G401.6 (cell line): ENCODE measurements around the gene DISC1.
"Not testable (repeated sequence)": the region's sequence is repeated elsewhere in the genome, so short reads cannot be mapped to it uniquely, and the experiment has no call there.

Experiments used
- FAIRE-seq: peaks from 2 replicates; lab custom pipeline; 2012; peaks lifted over from hg19 to GRCh38; lab: Jason Lieb, UNC

The DISC1 gene

DNA sequence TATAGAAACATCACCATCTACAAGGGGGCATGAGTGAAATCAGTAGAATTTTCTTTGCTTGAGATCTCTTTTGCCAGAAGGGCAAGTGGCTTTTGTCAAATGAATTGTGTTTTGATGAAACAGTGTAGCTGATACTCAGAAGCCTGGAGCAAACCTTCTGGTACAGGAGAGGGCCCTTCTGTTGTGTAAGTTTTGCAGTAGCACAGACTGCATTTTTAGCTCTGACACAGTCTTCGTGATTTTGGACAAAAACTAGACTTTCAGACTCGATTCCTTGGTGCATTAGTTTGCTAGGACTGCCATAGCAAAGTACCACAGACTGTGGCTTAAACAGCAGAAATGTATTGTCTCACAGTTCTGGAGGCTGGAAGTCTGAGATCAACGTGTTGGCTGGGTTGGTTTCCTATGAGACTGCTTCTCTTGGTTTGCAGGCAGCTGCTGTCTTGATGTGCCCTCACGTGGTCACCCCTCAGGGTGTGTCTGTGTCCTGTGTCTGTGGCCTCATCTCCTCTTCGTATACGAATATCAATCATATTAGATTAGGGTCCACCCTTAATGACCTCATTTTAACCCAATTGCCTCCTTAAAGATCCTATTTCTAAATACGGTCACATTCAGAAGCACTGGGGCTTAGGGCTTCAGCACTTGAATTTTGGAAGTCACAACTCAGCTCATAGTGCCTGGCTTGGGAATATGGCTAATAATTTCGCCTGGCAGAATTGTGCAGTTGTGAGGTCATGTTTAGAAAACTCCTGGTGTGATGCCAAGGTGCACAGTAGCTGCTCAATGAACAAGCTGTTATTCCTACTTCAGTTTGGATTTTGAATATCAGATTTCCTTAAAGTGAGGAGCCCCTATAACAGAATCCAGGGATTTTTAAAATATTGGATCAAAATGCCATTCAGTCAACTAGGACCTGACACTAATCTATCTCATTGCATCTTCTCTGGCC is 21.2 kb upstream of the DISC1 start:
- no peak for FAIRE-seq

GRCh38 chr1:231606712-231607111 is 19.9 kb upstream of the DISC1 start:
- FAIRE-seq, result no peak

DNA sequence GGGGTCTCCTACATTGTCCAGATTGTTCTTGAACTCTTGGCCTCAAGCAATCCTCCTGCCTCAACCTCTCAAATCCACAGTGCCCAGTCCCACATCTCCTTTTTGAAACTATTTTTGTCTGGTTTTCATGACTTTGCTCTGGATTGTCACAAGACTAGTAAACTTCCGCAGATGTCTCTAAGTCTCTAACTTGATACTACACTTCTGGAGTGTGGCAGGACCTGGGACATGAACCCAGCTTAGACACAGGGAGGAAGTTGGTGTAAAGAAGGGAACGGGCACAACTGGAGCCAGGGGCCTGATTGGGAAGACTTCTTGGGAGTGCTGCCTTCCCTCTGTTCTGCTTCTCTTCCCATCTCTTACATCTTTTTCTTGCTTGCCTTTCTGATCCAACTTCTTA is 16.2 kb upstream of the DISC1 start:
- FAIRE-seq, result no peak

DNA sequence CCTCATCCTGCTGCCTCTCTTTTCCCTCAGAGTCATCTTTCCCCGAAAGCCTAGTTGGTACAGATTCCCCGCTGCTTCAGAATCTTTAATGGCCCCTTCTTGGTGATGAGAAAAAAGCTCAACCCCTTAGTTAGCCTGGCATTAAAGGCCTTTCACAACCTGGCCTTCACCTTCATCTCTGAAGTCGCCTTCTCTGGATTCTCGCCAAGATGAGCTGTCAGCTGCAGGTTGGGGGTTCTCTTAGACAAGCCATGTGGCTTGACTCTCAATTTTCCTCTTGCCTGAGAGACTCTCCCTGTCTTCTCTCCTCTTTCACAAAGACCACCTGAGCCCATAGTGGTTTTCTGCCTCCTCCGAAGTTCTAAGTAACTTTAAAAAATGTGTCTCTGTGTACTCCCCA is 15.5 kb upstream of the DISC1 start:
- FAIRE-seq, result no peak

DNA sequence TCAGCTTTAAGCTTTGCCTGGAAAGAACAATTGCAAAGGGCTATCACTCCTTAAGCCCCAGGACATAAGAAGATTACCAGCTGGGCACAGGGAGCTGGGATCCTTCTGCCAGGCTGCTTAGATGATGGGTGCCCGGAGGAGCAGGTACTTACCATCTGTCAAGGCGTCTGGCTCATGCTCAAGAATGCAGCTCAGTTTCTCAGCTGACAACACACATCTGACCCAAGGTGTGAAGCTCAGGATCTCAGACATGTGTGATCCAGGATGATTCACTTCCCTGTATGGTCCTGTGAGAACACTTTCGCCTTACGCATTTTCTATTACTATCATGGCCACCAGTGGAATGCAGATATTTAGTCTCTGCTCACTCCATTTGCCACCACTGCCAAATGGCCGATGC is 14.7 kb upstream of the DISC1 start:
- no peak for FAIRE-seq

DNA sequence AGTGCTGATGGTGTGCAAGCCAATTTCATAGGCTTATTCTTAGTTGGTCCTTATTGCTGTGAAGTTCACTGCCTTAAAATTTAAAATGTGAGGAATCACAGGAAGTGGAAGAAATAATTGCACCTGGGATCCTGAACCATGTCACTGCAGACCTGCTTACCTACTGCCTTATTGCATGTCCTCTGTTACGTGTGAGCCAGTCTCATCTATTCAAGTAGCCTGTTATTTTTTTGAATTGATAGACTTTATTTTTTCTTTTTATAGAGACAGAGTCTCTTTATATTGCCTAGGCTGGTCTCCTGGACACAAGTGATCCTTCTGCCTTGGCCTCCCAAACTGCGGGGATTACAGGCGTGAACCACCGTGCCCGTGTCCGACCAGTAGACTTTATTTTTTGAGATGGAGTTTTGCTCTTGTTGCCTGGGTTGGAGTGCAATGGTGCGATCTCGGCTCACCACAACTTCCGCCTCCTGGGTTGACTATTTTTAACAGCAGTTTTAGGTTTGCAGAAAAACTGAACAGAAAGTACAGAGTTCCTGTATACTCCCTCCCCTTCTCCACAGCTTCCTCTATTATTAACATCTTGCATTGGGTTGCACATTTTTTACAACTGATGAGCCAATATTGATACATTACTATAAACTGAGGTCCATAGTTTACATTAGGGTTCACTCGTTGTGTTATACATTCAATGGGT is 14.0 kb upstream of the DISC1 start:
- FAIRE-seq, result no peak

- no peak for FAIRE-seq
Observed at GRCh38 chr1:231613419-231614349, 12.9 kb upstream of the DISC1 start.

DNA sequence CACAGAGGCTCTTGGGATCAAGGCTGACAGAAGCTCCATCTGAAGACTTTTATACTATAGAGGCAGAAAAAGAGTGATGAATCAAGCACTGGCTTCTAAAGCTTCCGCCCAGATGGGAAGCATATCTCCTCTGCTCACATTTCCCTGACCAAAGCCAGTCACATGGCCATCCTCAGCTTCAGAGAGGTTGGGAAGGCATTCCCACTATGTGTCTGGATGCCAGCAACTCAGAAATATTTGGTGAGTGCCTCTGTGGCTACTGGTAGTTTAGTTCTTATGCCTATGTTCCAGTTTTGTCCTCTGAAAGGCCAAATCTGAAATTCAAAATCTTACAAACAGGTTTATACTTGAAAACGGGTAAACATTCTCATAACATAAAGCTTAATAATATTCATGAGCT is 9.9 kb upstream of the DISC1 start:
- FAIRE-seq, result no peak

DNA sequence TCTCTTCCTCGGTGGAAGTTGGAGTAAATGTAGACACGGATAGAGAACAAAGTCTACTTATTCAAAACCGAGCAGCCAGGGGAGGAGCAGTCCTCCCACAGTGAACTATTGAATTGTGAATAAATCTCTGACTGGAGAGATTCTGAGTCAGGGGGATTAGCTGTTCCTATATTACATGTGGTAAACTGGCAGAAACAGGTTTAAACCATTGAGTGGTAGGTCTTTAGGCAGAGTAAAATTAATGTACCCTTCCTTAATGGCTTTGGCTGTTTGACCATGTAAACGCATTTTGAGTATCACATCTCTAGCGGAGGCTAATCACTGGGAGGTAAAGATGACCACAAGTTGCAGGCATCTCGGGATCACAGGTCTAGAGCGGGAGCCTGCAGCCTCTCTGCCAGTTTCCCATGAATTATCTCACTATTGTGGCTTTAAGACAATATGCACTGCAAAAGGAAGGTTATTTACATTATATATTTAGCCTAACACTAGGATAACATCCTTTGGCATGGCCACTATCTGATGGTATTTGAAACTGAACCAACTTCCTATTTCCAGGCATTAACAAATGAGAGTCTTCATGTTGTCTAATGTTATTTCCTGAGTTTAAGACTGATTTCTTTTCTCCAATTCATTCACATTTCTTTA is 7.9 kb upstream of the DISC1 start:
- FAIRE-seq, result no peak

DNA sequence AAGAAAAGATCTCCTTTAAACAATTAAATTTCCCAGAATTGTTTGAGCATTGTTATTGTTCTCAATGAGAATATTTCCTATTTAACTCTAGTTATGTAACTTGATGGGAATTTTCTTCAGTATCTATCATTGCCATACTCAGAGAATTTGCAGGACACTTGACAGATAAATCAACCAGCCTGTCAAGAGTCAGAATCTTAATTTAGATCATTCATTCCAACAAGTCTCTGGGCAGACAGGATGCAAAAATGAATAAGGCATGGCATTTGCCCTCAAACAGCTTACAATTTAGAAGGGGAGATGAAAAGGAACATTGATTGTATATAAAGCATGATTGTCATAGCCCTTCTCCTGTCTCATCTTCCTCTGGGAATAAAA is 7.3 kb upstream of the DISC1 start:
- no peak for FAIRE-seq

DNA sequence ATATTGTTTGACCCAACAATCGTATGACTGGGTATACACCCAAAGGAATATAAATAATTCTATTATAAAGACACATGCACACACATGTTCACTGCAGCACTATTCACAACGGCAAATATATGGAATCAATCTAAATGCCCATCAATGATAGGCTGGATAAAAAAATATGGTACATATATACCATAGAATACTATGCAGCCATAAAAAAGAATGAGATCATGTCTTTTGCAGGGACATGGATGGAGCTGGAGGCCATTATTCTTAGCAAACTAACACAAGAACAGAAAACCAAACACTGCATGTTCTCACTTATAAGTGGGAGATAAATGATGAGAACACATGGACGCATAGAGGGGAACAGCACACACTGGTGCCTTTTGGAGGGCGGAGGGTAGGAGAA is 1.5 kb upstream of the DISC1 start:
- not testable (repeated sequence) for FAIRE-seq

GRCh38 chr1:231625975-231626534 is 535 bp upstream of the DISC1 start:
- no peak for FAIRE-seq

- no peak for FAIRE-seq
Observed at GRCh38 chr1:231626951-231627614, 493 bp downstream of the DISC1 start.

DNA sequence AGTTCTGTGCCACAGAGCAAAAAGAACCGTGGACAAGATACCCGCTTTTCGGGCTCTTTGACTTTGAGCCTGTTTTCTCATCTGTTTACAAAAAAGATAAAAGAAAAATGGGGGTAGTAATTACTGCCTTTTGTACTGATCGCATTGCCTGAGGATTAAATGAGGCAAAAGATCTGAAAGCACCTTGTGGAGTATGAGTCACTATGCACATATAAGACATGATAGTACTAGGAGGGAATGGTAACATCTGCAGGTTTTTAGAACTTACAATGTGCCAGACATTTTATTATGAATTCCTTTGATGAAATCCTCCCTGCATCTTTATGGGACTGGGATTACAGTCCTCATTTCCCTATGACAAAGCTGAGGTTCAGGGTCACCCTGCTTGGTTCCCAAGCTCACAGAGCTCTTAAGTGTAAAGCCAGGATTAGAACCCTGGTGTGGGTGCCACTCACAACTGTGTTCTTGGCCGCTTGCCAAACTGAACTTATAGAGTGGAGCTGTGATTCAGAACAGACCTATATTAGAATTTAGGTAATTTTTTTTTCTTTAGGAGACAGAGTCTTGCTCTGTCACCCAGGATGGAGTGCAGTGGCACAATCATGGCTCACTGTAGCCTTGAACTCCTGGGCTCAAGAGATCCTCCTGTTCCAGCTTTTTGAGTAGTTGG is 1.8 kb downstream of the DISC1 start:
- FAIRE-seq, result no peak

GRCh38 chr1:231629132-231629531 is 2.5 kb downstream of the DISC1 start:
- no peak for FAIRE-seq

DNA sequence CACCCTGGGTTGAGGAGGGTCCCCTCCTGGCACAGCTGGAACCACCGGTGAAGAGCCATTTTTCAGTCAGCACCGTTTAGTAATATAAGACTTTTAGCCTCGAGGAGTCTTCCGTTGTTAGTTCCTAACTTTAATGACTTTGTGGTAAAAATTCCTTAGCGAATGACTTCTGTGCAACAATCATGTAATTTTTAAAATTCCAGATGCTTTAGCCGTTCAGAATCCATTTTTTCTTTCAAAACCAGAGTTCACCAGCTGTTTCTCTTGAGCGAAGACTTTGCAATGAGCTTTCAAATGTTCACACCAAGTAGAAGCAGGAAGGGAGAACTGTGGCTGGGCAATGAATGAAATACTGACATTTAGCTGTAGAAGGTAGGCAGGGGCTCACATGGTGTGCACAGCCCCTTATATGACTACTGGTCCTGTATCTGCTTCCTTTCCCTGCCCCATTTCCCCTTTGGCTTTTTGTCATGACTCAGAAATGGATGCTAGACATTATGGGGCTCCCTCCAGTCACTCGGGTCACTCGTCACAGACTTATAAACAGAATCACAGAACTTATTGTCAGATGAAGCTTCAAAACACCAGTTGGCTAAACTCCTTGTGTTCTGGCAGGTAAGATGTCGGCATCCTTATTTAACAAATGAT is 4.1 kb downstream of the DISC1 start:
- no peak for FAIRE-seq

DNA sequence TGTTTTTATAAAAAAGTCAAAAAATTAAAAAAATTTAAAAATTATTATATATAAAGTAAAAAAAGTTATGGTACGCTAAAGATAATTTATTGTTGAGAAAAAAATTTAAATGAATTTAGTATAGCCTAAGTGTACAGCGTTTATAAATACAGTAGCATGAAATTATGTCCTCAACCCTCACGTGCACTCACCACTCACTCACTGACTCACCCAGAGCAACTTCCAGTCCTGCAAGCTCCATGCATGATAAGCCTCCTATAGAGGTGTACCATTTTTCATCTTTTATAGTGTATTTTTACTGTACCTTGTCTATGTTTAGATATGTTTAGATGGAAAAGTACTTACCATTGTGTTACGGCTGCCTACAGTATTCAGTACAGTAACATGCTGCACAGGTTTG is 5.1 kb downstream of the DISC1 start:
- no peak for FAIRE-seq

GRCh38 chr1:231632119-231632518 is 5.5 kb downstream of the DISC1 start:
- FAIRE-seq, result no peak

- no peak for FAIRE-seq
Observed at GRCh38 chr1:231634323-231635013, 7.9 kb downstream of the DISC1 start.
